Tongue (tissue), 3 donors: ENCODE data around the gene LYPD8. TPM values are rescaled to one million over a fixed set of nuclear protein-coding genes. Genes with fewer than 3 reads are reported as not detected.

Experiments used
- DNase-seq: peaks from one replicate; pipeline ENCODE4 v3.0.0-alpha.2; 2015
- small RNA-seq: library from RNA; depleted of rRNA; stranded (forward); fragments of <200 nt; gene quantifications from one replicate; pipeline ENCODE3, GENCODE V24; 2014; ENCODE audit warnings: low replicate concordance
- total RNA-seq: library from RNA; depleted of rRNA; stranded (reverse); fragments of >200 nt; gene quantifications from one replicate; pipeline ENCODE4 v1.2.3, GENCODE V29; 2014

Gene LYPD8
- total RNA-seq, 1 donor from 2014 or later: not detected

DNA sequence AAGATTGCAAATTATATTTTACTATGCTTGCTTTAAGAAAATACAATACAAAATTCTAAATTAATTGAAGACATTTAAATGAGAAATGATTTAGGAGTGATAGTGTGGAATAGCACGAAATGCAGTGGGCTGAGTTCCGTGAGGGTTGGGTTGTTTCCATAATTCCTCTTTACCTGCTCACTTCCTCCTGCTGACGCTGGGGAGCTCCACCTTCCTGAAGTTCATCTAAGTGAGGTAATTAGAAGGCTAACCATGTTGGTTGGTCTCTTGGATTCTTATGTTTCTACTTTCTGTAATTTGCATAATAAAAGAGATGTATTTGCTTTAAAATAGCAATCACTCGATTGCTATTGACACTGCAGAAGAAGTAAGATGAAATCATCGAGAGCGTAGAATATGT lies 57.7 kb downstream of the LYPD8 start:
- no peak for DNase-seq

DNA sequence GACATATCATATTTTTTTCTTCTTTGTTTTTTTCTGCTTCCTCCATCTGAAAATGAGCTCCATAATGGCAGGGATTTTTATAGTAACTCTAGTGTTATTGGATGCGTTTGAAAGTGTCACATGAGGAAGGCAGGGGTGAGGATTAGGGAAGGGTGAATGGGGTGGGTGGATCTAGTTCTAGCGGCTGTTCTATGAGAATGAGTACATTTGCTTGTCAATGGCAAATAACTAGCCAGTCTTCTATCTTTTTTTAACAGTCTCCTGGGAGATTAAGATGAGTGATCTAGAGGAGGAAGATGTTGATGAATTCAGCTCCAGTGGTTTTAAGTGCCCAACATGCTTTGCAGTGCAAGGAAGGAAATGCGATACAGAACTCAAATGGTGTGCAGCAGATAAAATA lies 58.8 kb downstream of the LYPD8 start:
- no peak for DNase-seq

DNA sequence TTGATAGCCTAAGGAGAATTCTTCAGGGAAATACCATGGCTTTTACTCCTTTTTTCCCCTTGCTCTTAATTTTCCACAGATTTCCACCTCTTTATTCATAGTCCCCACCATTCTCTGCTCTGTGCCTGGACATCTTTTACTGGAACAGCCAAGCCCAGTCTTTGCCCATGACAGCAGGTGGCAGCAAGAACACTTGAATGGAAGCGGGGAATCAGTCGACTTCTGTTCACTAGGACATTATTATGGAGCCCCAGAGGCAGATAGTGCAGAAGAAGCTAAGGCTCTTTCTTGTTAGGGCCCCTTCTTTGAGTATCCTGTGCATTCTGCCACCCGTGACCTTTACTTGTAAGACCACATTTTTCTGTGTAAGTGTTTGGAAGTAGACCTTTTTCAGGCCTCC lies 59.3 kb downstream of the LYPD8 start:
- no peak for DNase-seq

DNA sequence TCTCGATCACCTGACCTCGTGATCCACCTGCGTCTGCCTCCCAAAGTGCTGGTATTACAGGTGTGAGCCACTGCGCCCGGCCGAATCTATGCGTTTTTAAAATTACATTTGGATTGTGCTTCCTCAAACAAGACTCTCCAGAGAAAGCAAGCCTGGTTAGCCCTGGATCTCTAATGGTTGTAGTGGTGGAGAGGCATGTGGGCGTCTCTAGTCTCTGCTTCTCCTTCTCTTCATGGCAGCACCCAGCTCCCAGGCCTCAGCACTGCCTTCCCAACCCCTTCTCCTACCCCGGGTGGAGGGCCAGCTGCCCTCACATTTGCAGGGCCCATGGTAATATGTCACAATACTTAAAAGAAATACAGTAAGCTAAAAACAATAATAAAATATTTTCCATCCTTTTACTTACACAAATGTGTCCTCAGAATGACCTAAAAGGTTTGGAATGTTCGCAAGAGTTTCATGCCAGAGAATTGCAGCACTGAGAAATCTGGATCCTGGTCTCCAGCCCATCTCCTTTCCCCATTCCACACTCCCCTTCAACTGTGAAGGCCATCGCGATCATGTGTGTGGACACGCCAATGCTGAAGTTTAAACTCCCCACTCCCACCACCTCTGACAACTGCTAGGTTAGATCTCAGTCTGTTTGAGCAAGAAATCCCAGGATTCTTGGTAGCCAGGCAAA lies 60.0 kb downstream of the LYPD8 start:
- no peak for DNase-seq

DNA sequence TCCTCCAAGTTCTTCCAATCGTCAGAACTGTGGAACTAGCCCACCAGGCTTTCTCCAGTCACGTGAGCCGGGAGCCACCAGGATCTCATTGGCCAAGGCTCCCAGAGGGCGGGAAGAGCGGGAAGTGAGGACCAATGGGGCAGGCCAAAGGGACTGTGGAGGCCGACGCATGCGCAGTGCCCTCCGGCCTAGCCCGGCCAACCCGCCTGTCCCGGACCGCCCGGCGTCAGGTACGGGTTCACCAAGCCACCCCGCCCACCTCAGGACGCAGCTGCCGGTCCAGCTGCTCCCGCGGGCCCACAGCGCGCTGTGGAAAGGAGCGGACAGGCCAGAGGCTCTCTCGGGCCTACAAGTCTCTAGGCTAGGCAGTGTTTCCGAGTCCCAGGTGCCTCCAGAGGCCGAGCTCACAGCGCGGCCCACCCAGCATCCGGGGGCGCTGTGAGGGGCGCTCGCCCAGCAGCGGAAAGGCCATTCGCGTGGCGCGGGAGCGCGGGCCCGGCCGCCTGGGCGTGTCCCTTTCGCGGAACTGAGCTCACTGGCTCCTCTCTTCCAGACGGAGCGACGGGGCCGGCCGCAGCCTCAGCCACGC lies 63.9 kb downstream of the LYPD8 start:
- no peak for DNase-seq

Small RNA genes lying within 50 kb of the gene (small RNA-seq; reads per million reads assigned to genes)
- gene AHCYP8: not detected

Other genes starting within 250 kb of the LYPD8 start
- gene OR2G6, start 247.7 kb downstream of the LYPD8 start, total RNA-seq: not detected
- not detected for gene OR2T29, start 193.0 kb downstream of the LYPD8 start, total RNA-seq
- gene OR2T34, start 181.0 kb downstream of the LYPD8 start, total RNA-seq: not detected
- gene OR2T10, start 158.1 kb downstream of the LYPD8 start, total RNA-seq: not detected
- not detected for gene OR2T11, start 120.7 kb downstream of the LYPD8 start, total RNA-seq
- not detected for gene OR2T35, start 110.5 kb downstream of the LYPD8 start, total RNA-seq
- gene OR2T27, start 100.2 kb downstream of the LYPD8 start, total RNA-seq: not detected
- not detected for gene OR14I1, start 53.0 kb downstream of the LYPD8 start, total RNA-seq
- 20.9 TPM for gene SH3BP5L, start 70.2 kb upstream of the LYPD8 start, total RNA-seq
- gene ZNF672, start 82.5 kb upstream of the LYPD8 start, total RNA-seq: 33.4 TPM
- gene ZNF692, start 103.3 kb upstream of the LYPD8 start, total RNA-seq: 34.9 TPM
- gene PGBD2, start 150.5 kb upstream of the LYPD8 start, total RNA-seq: 9.1 TPM